ENCODE data around the gene NKX1-2.

The NKX1-2 gene

DNA sequence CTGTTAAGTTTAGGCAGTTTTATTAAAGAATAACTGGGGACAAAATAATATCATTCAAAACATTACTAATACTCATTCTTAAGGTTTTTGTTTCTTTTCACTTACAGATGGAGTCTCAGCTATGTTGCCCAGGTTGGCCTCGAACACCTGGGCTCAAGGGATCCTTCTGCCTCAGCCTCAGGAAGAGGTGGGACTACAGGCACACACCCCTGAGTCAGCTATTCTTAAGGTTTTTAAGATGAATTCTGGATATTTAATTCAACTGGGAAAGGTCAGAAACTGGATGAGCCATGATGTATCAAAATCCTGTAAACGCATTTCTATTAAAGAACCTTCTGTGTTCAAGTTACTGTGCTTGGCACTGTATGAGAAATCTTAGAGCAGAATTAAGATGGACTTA, 34.6 kb downstream of the NKX1-2 start:
- DNase-seq (ENCODE audit: low spot score) = no peak

DNA sequence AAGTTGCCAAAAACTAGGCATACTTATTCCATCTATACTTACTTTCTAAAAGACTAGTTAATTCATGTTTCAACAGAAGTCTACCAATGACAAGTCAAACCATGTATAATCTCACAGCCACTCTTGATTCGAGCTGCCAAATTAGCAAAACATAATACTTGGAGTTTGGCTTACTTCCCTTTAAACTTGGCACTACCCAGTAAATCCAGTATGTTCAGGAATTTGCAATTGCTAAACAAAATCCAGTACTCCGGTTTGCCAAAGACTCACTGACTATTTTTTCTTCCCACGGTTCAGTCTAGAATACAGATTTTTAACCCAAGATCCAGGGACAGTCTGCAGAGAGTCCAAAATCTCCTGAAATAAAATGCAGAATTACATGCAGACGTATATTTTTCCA, 35.8 kb downstream of the NKX1-2 start:
- DNase-seq (ENCODE audit: low spot score) = no peak

DNA sequence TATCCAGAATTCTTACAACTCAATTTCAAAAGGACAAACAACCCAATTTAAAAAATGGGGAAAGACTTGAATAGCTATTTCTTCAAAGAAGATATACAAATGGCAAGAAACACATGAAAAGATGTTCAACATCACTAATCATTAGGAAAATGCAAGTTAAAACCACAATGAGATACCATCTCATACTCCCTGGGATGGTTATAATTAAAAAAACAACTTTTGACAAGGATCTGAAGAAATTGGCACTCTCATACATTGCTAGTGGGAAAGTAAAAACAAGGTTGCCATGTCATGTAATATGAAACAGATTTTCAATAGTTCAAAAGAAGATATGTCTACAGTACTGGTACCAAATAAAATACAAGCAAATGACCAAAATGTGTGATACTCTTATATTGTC, 40.1 kb downstream of the NKX1-2 start:
- no peak for DNase-seq (ENCODE audit: low spot score)

DNA sequence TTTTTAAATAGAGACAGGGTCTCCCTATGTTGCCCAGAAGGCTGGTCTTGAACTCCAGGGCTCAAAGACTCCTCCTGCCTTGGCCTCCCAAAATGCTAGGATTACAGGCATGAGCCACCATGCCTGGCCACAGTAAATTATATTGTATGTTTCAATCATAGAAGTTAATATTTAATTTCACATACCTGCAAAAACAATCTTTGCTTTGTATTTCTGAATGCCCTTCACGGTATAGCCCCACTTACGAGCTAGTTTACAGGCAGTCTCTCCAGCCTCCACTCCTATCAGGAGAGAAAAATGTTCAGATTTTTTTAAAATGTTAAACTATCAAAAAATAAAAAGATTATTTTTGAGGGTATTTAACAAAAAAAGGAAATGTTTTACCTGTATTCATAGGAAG, 41.5 kb downstream of the NKX1-2 start:
- no peak for DNase-seq (ENCODE audit: low spot score)

DNA sequence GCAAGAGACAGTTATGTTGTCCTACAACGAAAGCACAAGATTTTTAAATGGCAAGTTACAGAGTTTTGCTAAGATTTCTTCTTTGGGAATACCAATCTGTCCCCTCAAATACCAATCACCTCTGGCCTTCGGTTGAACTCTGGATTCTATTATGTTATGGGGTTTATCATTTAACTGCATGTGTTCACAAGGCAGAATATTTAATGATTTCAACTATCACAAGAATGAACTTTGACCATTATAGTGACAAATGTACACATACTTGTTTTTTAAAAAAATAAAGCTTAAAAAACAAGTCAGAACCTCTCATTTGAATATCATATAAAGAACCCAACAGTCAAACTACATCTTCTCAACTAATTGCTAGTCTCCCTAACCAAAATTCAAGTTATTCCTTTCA, 42.4 kb downstream of the NKX1-2 start:
- DNase-seq (ENCODE audit: low spot score) = no peak

DNA sequence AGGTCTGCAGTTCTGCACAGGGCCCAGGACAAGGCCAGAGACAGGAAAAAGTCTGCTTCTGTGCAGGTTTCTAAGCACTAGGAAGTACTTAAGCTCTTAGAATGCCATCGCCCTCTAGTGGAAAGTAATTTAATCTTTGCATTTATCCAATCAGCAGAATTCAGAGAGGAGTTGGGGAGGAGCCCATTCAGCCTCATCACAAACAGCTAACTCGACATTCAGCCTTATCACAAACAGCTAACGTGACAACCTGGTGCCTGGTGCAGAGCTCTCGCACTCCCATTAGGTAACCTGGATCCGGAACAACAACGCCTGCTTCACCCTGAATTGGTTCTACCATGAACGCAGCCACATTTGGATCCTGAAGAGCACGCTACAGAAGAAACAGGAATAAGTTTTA, 46.3 kb downstream of the NKX1-2 start:
- DNase-seq (ENCODE audit: low spot score) = peak; percentile 72

DNA sequence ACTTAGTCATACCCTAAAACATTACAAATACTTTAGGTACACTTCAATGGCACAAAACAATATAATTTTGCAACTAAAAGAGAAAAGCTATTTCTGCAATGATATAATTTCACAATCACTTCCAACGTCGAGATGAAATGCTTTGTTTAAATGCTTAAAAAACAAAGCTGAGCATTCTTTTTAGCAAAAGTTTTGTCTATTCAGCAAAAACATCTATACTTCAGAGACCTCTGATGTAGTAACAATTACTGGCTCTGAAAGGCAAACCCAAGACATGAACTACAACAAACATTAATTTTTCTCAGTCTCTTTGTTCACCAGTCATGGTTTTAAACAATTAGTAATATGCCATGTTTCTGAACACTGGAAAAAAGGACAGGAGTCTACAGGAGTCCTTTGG, 47.6 kb downstream of the NKX1-2 start:
- DNase-seq (ENCODE audit: low spot score) = no peak

DNA sequence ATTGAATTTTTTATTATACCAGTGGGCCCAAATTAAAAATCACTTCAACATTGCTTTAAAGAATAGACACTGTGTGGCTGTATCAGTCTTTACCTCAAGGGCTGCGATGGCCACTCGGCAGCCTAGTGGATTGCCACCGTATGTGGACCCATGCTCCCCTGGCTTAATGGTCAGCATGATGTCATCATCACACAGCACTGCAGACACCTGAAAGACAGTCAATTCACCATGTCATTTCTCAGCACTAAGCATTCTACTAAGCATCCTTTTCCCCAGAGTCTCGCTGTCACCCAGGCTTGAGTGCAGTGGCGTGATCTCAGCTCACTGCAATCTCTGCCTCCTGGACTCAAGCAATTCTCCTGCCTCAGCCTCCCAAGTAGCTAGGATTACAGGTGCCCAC, 48.2 kb downstream of the NKX1-2 start:
- no peak for DNase-seq (ENCODE audit: low spot score)

All from CD4-positive, alpha-beta T cell treated with Interleukin-15 for 4 hours (primary cell).